BJ (cell line): ENCODE data around the gene ITGAD. TPM values are rescaled to one million over a fixed set of nuclear protein-coding genes. Genes with fewer than 3 reads are reported as not detected.
A peak's percentile ranks its signal among the peaks of the same experiment; 100 is the strongest.
"Not testable (repeated sequence)": the region's sequence is repeated elsewhere in the genome, so short reads cannot be mapped to it uniquely, and the experiment has no call there.

ENCODE experiments used
- CTCF ChIA-PET: fragments of 350-600 bp; formaldehyde crosslinking; extraction: SDS; loops from one replicate; lab custom pipeline; 2021; ENCODE audit warnings: antibody characterized with exemption, inconsistent platforms; lab: Yijun Ruan, JAX
- POLR2A ChIA-PET: fragments of 300-600 bp; sonication (Branson Sonifier 250); formaldehyde crosslinking; extraction: SDS; loops from one replicate; lab custom pipeline; 2021; ENCODE audit warnings: antibody characterized with exemption; lab: Charles Lee
- DNase-seq: peaks from one replicate; pipeline ENCODE4 v3.0.0-alpha.2; 2011; ENCODE audit warnings: low read depth
- H3K27me3 ChIP-seq: 2 replicates; pipeline ENCODE4 v1.6.0; 2011; ENCODE audit warnings: low read length; ENCODE audit not compliant: control insufficient read depth, insufficient read depth
- H3K36me3 ChIP-seq: 2 replicates; pipeline ENCODE4 v1.5.1; 2011; ENCODE audit warnings: low read length; ENCODE audit not compliant: control insufficient read depth, insufficient read depth
- H3K4me3 ChIP-seq: 2 replicates; pipeline ENCODE4 v1.5.1; 2011; ENCODE audit warnings: low read depth, mild to moderate bottlenecking, control low read depth, low read length
- CTCF ChIP-seq: IDR thresholded peaks from 2 replicates; pipeline ENCODE4 v1.5.1; 2011; ENCODE audit warnings: low read depth, mild to moderate bottlenecking, control low read depth, inconsistent platforms, low read length, moderate library complexity; ENCODE audit not compliant: insufficient read depth
- polyA plus RNA-seq: library from polyadenylated mRNA; depleted of rRNA; stranded (reverse); fragments of >200 nt; gene quantifications from 2 replicates; pipeline ENCODE4 v1.2.3, GENCODE V29; 2011

The ITGAD gene
- polyA plus RNA-seq, 1 experiment = not detected

- CTCF ChIA-PET = no interaction called here
These were observed 45.3 kb downstream of the ITGAD start for GRCh38 chr16:31438414-31438813.

GRCh38 chr16:31439023-31439422 lies 45.9 kb downstream of the ITGAD start:
- H3K27me3 ChIP-seq, H3K4me3 ChIP-seq, POLR2A ChIA-PET, H3K36me3 ChIP-seq, DNase-seq: not testable (repeated sequence)
- CTCF ChIA-PET = interaction anchor here (0.7 kb wide), 1 partner anchor 53 kb away, joined by 3 read pairs; no protein-coding TSS in a partner anchor

More at GRCh38 chr16:31438414-31438813, 45.3 kb downstream of the ITGAD start:
- DNase-seq = no peak
- no peaks in the 10 kb centered on the region for H3K27me3 ChIP-seq
- H3K36me3 ChIP-seq = no peaks in the 10 kb centered on the region
- no peak overlapping the region for H3K4me3 ChIP-seq
- POLR2A ChIA-PET = no interaction called here
- TF ChIP-seq CTCF = no peak

GRCh38 chr16:31439519-31439918 lies 46.4 kb downstream of the ITGAD start:
- Histone ChIP-seq H3K27me3 (no peaks in the 10 kb centered on the region), H3K4me3 (no peak overlapping the region), H3K36me3 (no peaks in the 10 kb centered on the region)
- CTCF ChIA-PET = interaction anchor here (0.7 to 1.6 kb wide), 4 partner anchors 9 to 297 kb away, joined by 3 to 4 read pairs (median 3); partner anchors contain the start of gene ARMC5
- TF ChIP-seq CTCF = no peak
- POLR2A ChIA-PET = no interaction called here
- no peak for DNase-seq

- Histone ChIP-seq H3K36me3 (no peaks in the 10 kb centered on the region), H3K27me3 (no peaks in the 10 kb centered on the region), H3K4me3 (no peak overlapping the region)
- ChIA-PET POLR2A (no interaction called here), CTCF (interaction anchor here (1.1 to 1.6 kb wide), 3 partner anchors 10 to 298 kb away, joined by 3 to 4 read pairs (median 3); partner anchors contain the start of gene ARMC5)
- TF ChIP-seq CTCF = no peak
- DNase-seq = no peak
These were observed 47.5 kb downstream of the ITGAD start for GRCh38 chr16:31440516-31441184.

GRCh38 chr16:31441956-31442355 lies 48.8 kb downstream of the ITGAD start:
- CTCF ChIA-PET = interaction anchor here (0.6 to 3.2 kb wide), 19 partner anchors 10 to 500 kb away, joined by 3 to 37 read pairs (median 4); partner anchors contain the start of genes COX6A2, HSD3B7 and PYCARD
- peak overlapping the region; percentile 53 for H3K4me3 ChIP-seq
- TF ChIP-seq CTCF = no peak
- no peak for DNase-seq
- H3K27me3 ChIP-seq = no peaks in the 10 kb centered on the region; the same call in 1 of the 2 replicates
- no peaks in the 10 kb centered on the region for H3K36me3 ChIP-seq
- POLR2A ChIA-PET = no interaction called here

GRCh38 chr16:31445931-31446330 lies 52.8 kb downstream of the ITGAD start:
- H3K27me3 ChIP-seq, H3K4me3 ChIP-seq, H3K36me3 ChIP-seq, CTCF ChIA-PET, POLR2A ChIA-PET, DNase-seq: not testable (repeated sequence)
